T-cell (primary cell): ENCODE measurements around the gene RAI1. TPM values are rescaled to one million over a fixed set of nuclear protein-coding genes. Genes with fewer than 3 reads are reported as not detected.
"Not testable (repeated sequence)": the region's sequence is repeated elsewhere in the genome, so short reads cannot be mapped to it uniquely, and the experiment has no call there.

ENCODE experiments used
- ATAC-seq, 4 experiments: fragments of 200-7000 bp in 3 of 4; fragments of 150-1000 bp in 1 of 4; cut with Tn5 transposase; replicated peaks in 1 of 4; 1 replicate in 3 of 4; 2 replicates in 1 of 4; pipeline ENCODE4 v1.10.0; 2021; ENCODE audit warnings: moderate library complexity in 3 of 4, mild to moderate bottlenecking in 2 of 4, moderate number of reproducible peaks in 1 of 4
- CTCF ChIA-PET, 2 donors: fragments of 300-600 bp; sonication (Branson Sonifier 250); formaldehyde crosslinking; loops; one replicate each; lab custom pipeline; 2022; ENCODE audit warnings: antibody characterized with exemption in 2 of 2; lab: Charles Lee
- POLR2A ChIA-PET, 2 donors: fragments of 300-600 bp; sonication (Branson Sonifier 250); formaldehyde crosslinking; loops; one replicate each; lab custom pipeline; 2022; ENCODE audit warnings: antibody characterized with exemption in 2 of 2; lab: Charles Lee
- DNase-seq, 35 experiments: peaks; one replicate each; pipeline versions ENCODE4 v3.0.0 to v3.0.0-alpha.2; 2013 to 2023
- H3K27ac ChIP-seq: one replicate; pipeline ENCODE4 v1.5.1; 2013; ENCODE audit warnings: low read length
- H3K27me3 ChIP-seq, 2 experiments: replicated peaks in 1 of 2; 1 replicate in 1 of 2; 2 replicates in 1 of 2; pipeline versions ENCODE4 v1.6.1 to v1.7.0; 2013; ENCODE audit warnings: low read length in 1 of 2, mixed read lengths in 1 of 2; ENCODE audit not compliant: control insufficient read depth in 2 of 2, insufficient read depth in 2 of 2; ENCODE audit errors: extremely low read depth in 1 of 2
- H3K36me3 ChIP-seq, 2 donors: 1 replicate in 1 of 2; 2 replicates in 1 of 2; pipeline versions ENCODE4 v1.6.1 to v1.7.0; 2013; ENCODE audit warnings: low read length in 1 of 2; ENCODE audit not compliant: control insufficient read depth in 2 of 2, insufficient read depth in 1 of 2; ENCODE audit errors: extremely low read depth in 1 of 2
- H3K4me1 ChIP-seq, 2 experiments: 1 replicate in 1 of 2; 2 replicates in 1 of 2; pipeline versions ENCODE4 v1.6.1 to v1.7.0; 2013; ENCODE audit warnings: low read length in 2 of 2, mixed read lengths in 1 of 2; ENCODE audit not compliant: insufficient read depth in 2 of 2, control insufficient read depth in 1 of 2; ENCODE audit errors: extremely low read depth in 1 of 2
- H3K4me3 ChIP-seq, 2 donors: 1 replicate in 1 of 2; 2 replicates in 1 of 2; pipeline versions ENCODE4 v1.5.1 to v1.7.0; 2013; ENCODE audit warnings: mild to moderate bottlenecking in 2 of 2, low read length in 1 of 2, moderate library complexity in 1 of 2; ENCODE audit not compliant: control insufficient read depth in 1 of 2; ENCODE audit errors: extremely low read depth in 1 of 2
- H3K9me3 ChIP-seq: 2 replicates; pipeline ENCODE4 v1.7.0; 2013
- H3K27ac Mint-ChIP-seq, 2 donors: one replicate each; pipeline ENCODE4 v1.8.0; 2020 to 2021; ENCODE audit warnings: mild to moderate bottlenecking in 2 of 2, mixed read lengths in 2 of 2
- H3K27me3 Mint-ChIP-seq, 2 donors: one replicate each; pipeline ENCODE4 v1.8.0; 2021 to 2022; ENCODE audit warnings: mixed read lengths in 2 of 2
- H3K36me3 Mint-ChIP-seq: one replicate; pipeline ENCODE4 v1.8.0; 2021; ENCODE audit warnings: mixed read lengths
- H3K4me1 Mint-ChIP-seq, 3 donors: one replicate each; pipeline ENCODE4 v1.8.0; 2020 to 2022; ENCODE audit warnings: mixed read lengths in 3 of 3, mild to moderate bottlenecking in 1 of 3
- H3K4me3 Mint-ChIP-seq, 3 donors: one replicate each; pipeline ENCODE4 v1.8.0; 2020 to 2022; ENCODE audit warnings: mild to moderate bottlenecking in 3 of 3, mixed read lengths in 3 of 3, moderate library complexity in 3 of 3
- H3K9me3 Mint-ChIP-seq, 3 donors: one replicate each; pipeline ENCODE4 v1.8.0; 2020 to 2022; ENCODE audit warnings: mixed read lengths in 3 of 3
- WGBS: methylation state at CpG from one replicate; pipeline ENCODE4 v1.1.5; 2013; ENCODE audit warnings: missing lambda C conversion rate; ENCODE audit not compliant: insufficient coverage; 5-methylcytosine and 5-hydroxymethylcytosine counted together
- total RNA-seq, 35 experiments: library from RNA in 6 of 35; stranded (reverse) in 6 of 35; fragments of 120-200 nt in 1 of 35; gene quantifications; one replicate each; pipeline versions ENCODE4 v1.2.1 to v1.2.4 and lab custom pipeline; 2013 to 2026

Gene RAI1
- total RNA-seq, 5 donors from 2014 or later (not counting 1 experiment from before 2014, with no cell fraction given) = 20.1 to 31.2 (median 24.5) TPM

DNA sequence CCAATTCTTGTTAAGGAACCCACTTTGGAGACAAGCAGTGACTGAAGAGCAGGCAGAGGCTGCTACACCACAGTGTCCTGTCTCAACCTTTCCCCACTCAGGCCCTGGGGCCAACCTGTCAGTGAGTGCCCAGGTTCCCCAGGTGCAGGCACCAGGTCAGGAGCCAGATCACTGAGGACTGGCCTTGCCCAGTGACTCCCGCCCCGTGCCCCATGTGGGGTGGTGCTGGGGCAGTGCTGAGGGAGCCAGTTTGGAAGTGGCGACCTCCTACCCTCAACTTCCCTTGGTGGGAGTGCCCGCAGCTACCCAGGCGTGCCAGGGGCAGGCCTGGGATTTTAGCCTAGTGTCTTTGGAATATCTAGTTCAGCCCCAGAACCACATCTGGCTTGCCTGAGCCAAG, 126.2 kb downstream of the RAI1 start:
- Mint-ChIP-seq H3K27ac (peak overlapping the region; percentile 68), H3K4me1 (peaks cover 6 to 13% (median 8%) of the 10 kb centered on the region in 3 donors), H3K4me3 (no peak overlapping the region), H3K27me3 (no peaks in the 10 kb centered on the region), H3K36me3 (peaks cover 15% of the 10 kb centered on the region), H3K9me3 (no peaks in the 10 kb centered on the region)
- Histone ChIP-seq H3K36me3 (peaks cover 12 to 17% of the 10 kb centered on the region in 2 donors), H3K4me1 (peaks cover 0 to 18% of the 10 kb centered on the region in 2 experiments), H3K27me3 (no peaks in the 10 kb centered on the region), H3K27ac (no peak overlapping the region), H3K4me3 (no peak overlapping the region), H3K9me3 (no peaks in the 10 kb centered on the region)
- ChIA-PET CTCF (no interaction called here), POLR2A (no interaction called here)
- ATAC-seq = peak in 1 of 4 experiments; percentile 7
- DNase-seq = no peak
- 100% methylated on average over 2 of the region's 5 CpGs for WGBS

DNA sequence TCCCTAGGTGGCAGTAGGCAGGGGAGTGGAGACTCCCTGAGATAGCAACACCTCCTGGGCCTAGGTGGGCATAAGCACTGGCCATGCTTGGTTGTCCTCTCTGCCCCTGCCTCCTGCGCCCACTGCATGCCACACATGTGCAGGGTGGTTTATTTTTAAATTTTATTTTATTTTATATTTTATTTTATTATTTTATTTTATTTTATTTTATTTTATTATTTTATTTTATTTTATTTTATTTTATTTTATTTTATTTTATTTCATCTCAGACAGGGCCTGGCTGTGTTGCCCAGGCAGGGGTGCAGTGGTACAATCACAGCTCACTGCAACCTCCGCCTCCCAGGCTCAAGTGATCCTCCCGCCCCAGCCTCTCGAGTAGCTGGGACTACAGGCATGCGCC, 126.9 kb downstream of the RAI1 start:
- ATAC-seq, H3K27me3 ChIP-seq, H3K27ac ChIP-seq, H3K4me3 ChIP-seq, POLR2A ChIA-PET, DNase-seq, H3K9me3 ChIP-seq, H3K4me3 Mint-ChIP-seq, H3K27ac Mint-ChIP-seq, H3K9me3 Mint-ChIP-seq, H3K27me3 Mint-ChIP-seq: not testable (repeated sequence)
- Mint-ChIP-seq H3K36me3 (peaks cover 15% of the 10 kb centered on the region), H3K4me1 (peaks cover 8 to 13% (median 8%) of the 10 kb centered on the region in 3 donors)
- CTCF ChIA-PET = interaction anchor here (0.7 to 1.1 kb wide), 2 partner anchors 28 to 33 kb away, joined by 3 to 5 read pairs; no protein-coding TSS in a partner anchor
- H3K36me3 ChIP-seq = peaks cover 12 to 22% of the 10 kb centered on the region in 2 donors
- H3K4me1 ChIP-seq = peaks cover 0 to 23% of the 10 kb centered on the region in 2 experiments
- no CpG with 5 or more reads among the region's 5 CpGs for WGBS

DNA sequence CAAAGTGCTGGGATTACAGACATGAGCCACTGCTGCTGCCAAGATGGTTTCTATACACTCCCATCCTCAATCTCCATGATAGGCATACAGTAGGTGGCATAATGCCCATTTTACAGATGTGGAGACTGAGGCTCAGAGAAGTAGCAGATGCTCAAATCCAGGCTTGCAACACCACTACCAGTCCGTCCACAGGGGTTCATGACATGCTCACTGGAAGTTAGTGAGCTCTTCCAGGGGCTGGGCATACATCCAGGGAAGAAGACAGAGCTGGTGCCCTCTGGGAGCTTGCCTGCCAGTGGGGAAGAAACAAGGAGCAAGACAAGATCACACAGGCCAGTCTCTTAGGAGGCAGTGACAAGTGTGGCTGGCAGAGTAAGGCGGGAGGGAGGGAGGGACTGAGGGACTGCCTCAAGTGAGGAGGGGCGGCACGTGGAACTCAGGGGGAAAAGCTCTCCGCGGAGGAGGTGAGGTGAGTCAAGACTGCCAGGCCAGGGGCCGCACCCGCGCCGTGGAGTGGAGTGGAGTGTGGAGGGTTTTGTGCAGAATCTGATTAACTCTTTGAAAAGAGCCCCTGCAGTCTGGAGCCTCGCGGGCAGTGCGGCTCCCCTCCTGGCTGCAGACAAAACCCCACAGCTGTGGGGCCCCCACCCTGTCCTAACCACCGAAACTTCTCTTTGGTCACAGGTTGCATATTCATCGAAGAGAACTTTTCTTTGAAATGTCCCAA, 127.6 kb downstream of the RAI1 start:
- Histone ChIP-seq H3K4me1 (peaks cover 0 to 23% of the 10 kb centered on the region in 2 experiments), H3K4me3 (no peak overlapping the region), H3K9me3 (no peaks in the 10 kb centered on the region), H3K36me3 (peaks cover 11 to 24% of the 10 kb centered on the region in 2 donors), H3K27me3 (no peaks in the 10 kb centered on the region), H3K27ac (no peak overlapping the region)
- 56% methylated on average over 11 of the region's 15 CpGs for WGBS
- H3K9me3 Mint-ChIP-seq = no peaks in the 10 kb centered on the region
- CTCF ChIA-PET = interaction anchor here (0.7 to 1.1 kb wide), 2 partner anchors 27 to 34 kb away, joined by 3 to 5 read pairs; no protein-coding TSS in a partner anchor
- POLR2A ChIA-PET = no interaction called here
- DNase-seq (no peak), ATAC-seq (no peak)
- H3K4me1 Mint-ChIP-seq = peaks cover 8 to 13% (median 8%) of the 10 kb centered on the region in 3 donors
- peaks cover 11% of the 10 kb centered on the region for H3K36me3 Mint-ChIP-seq
- peak overlapping the region; percentile 10 to 68 for H3K27ac Mint-ChIP-seq
- H3K27me3 Mint-ChIP-seq = no peaks in the 10 kb centered on the region
- H3K4me3 Mint-ChIP-seq = no peak overlapping the region

DNA sequence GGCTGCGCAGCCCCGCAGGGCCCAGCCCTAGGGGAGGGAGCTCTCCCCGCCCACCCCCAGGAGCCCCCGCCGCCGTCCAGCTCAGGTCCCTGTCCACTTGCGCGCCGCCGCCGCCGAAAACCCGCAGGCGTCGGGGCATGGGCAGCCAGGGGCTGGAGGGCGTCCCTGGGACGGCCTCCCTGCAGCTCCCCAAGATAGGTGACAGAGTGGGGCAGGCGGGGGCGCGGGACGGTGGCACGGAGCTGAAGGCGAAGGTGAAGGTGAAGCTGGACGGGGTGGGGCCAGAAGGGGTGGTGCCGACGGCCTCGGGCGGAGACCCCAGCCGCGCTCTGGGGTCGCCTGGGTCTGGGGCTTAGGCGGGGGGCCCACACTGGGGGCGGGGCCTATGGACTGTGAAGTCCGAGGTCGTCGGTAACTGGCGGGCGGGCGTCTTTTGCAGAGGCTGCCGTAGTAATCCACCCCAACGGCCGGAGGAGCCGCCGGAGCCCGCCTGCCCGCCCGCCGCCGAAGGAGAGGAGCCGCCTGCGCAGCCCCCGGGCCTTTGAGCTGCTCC, 128.3 kb downstream of the RAI1 start:
- Mint-ChIP-seq H3K27me3 (no peaks in the 10 kb centered on the region), H3K4me1 (peaks cover 8 to 13% (median 8%) of the 10 kb centered on the region in 3 donors), H3K36me3 (peaks cover 6% of the 10 kb centered on the region), H3K27ac (no peak overlapping the region), H3K9me3 (no peaks in the 10 kb centered on the region), H3K4me3 (no peak overlapping the region)
- ChIA-PET POLR2A (no interaction called here), CTCF (no interaction called here)
- Histone ChIP-seq H3K9me3 (no peaks in the 10 kb centered on the region), H3K27ac (no peak overlapping the region), H3K4me1 (peaks cover 0 to 23% of the 10 kb centered on the region in 2 experiments), H3K4me3 (no peak overlapping the region), H3K27me3 (no peaks in the 10 kb centered on the region), H3K36me3 (peaks cover 12 to 28% of the 10 kb centered on the region in 2 donors)
- DNase-seq (no peak), ATAC-seq (peak in 1 of 4 experiments; percentile 1)
- 94% methylated on average over 38 of the region's 52 CpGs for WGBS

DNA sequence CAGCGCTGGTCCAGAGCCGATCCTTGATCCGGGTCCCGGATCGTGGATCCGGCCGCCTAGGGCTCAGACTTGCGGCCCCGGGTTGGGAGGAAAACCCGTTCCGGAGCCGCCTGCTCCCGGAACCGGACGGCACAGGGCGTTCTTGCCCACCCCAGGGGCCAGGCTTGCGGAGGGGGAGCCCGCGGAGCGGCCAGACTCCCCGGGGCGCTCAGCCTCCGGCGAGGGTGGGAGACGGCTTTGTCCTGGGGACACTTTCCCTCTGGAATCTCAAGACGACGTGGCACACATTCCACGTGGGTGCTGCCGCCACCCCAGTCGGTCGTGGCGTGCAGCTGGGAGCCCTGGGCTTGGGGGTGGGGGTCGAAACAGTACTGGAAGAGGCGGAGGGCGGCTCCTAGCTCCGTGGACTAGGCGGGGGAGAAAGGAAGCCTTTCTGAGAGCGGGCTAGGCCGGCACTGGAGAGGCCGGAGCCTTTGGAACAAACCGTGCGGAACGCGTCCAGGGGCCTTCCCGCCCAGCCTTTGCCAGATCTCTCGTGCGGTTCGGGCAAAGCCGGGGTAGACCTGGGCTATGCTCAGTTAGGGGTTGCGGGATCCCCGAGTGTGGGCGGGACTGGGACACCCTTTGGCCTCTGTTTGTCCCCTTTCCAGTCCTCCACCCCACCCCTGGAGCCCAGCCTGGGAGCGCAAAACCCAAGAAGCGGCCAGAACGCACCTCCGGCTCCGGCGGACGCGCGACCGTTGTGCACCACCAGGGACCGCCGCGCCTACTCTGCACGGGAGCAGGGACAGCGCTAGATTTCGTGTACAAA, 129.0 kb downstream of the RAI1 start:
- Histone ChIP-seq H3K27me3 (no peaks in the 10 kb centered on the region), H3K36me3 (peaks cover 17 to 34% of the 10 kb centered on the region in 2 donors), H3K9me3 (no peaks in the 10 kb centered on the region), H3K27ac (no peak overlapping the region), H3K4me1 (peaks cover 0 to 23% of the 10 kb centered on the region in 2 experiments), H3K4me3 (no peak overlapping the region)
- DNase-seq (no peak), ATAC-seq (no peak)
- Mint-ChIP-seq H3K27ac (no peak overlapping the region), H3K4me1 (peaks cover 8 to 13% (median 8%) of the 10 kb centered on the region in 3 donors), H3K4me3 (no peak overlapping the region), H3K27me3 (no peaks in the 10 kb centered on the region), H3K36me3 (peaks cover 6% of the 10 kb centered on the region), H3K9me3 (no peaks in the 10 kb centered on the region)
- WGBS = 97% methylated on average over 49 of the region's 68 CpGs
- POLR2A ChIA-PET = interaction anchor here in 1 of 2 donors (0.6 kb wide), 2 partner anchors 63 to 276 kb away, joined by 3 to 4 read pairs; no protein-coding TSS in a partner anchor
- CTCF ChIA-PET = interaction anchor here in 1 of 2 donors (0.7 to 2.5 kb wide), 3 partner anchors 26 to 109 kb away, joined by 3 to 6 read pairs (median 5); no protein-coding TSS in a partner anchor

DNA sequence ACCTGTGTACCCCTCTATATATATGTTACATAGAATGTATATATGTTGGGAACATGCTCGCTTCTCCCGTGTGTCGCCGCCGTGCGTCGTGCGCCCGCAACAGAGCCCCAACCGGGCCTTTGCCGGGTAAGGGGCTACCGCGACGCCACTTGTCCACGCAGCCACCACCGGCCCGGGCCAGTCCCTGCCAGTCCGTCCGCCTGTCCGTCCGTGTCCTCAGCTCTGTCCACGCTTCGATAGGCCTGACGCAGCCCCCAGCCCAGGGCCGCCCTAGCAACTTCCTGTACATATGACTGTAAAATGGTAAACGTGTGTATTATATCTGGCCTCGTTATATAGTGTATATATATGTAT, 129.6 kb downstream of the RAI1 start:
- H3K27me3 Mint-ChIP-seq = no peaks in the 10 kb centered on the region
- Histone ChIP-seq H3K9me3 (no peaks in the 10 kb centered on the region), H3K4me1 (peaks cover 0 to 23% of the 10 kb centered on the region in 2 experiments), H3K4me3 (no peak overlapping the region), H3K36me3 (peaks cover 20 to 40% of the 10 kb centered on the region in 2 donors), H3K27ac (no peak overlapping the region), H3K27me3 (no peaks in the 10 kb centered on the region)
- ChIA-PET CTCF (interaction anchor here (0.5 to 2.5 kb wide), 4 partner anchors 25 to 214 kb away, joined by 3 to 6 read pairs (median 4); no protein-coding TSS in a partner anchor), POLR2A (interaction anchor here in 1 of 2 donors (0.6 kb wide), 2 partner anchors 64 to 276 kb away, joined by 3 to 4 read pairs; no protein-coding TSS in a partner anchor)
- ATAC-seq (no peak), DNase-seq (no peak)
- no peaks in the 10 kb centered on the region for H3K9me3 Mint-ChIP-seq
- 100% methylated on average over 8 of the region's 27 CpGs for WGBS
- H3K36me3 Mint-ChIP-seq = peaks cover 7% of the 10 kb centered on the region
- no peak overlapping the region for H3K27ac Mint-ChIP-seq
- H3K4me3 Mint-ChIP-seq = no peak overlapping the region
- peaks cover 8 to 13% (median 8%) of the 10 kb centered on the region in 3 donors for H3K4me1 Mint-ChIP-seq
